Liver (tissue), 3 donors: ENCODE measurements around the gene WRNIP1.

Experiments
- EGR1 ChIP-seq, 2 donors: IDR thresholded peaks; 2 replicates each; pipeline ENCODE4 v1.6.1; 2016 to 2018; ENCODE audit warnings: antibody characterized with exemption in 2 of 2, low read depth in 2 of 2
- SP1 ChIP-seq: IDR thresholded peaks from 2 replicates; pipeline ENCODE4 v1.6.1; 2018; ENCODE audit warnings: antibody characterized with exemption, mild to moderate bottlenecking
- TF ChIP-seq, protein P1 (sequence below): fragments of 150-350 bp; IDR thresholded peaks from 2 replicates; pipeline ENCODE4 v1.5.1; 2017; ENCODE audit warnings: improper control_type of control experiment, low read depth, low read length; ENCODE audit not compliant: missing input control
- TF ChIP-seq, protein P2 (sequence below): IDR thresholded peaks from 2 replicates; pipeline ENCODE4 v1.6.1; 2016; ENCODE audit warnings: antibody characterized with exemption, mild to moderate bottlenecking
- donor health status: healthy.
- donor health status: healthy.

DNA sequence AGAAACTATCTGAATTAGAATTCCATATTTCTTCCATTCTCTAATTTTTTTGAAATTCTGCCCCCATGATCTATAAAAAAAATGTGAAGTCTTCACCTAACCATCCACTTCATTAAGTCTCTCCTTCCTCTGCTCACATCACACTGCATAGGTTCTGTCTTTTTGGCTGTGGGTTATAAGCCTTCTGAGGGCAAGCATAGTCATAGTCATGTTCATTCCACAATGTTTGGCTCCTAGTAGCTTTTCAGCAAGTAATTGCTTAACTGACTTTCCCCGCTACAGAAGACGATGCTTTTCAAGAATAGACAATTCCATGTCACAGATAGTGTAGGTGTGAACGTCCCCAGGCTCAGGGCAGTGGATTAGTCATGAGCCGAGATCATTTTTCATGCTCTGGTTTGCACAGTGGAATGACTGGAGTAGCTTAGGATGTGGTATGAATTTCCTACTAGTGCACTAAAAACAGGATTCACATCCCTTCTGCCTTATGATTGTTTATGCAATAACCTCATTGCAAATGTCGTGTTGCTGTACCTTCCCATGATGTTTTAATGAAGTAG is 29.1 kb downstream of the WRNIP1 start:
- TF ChIP-seq, protein P1, sequence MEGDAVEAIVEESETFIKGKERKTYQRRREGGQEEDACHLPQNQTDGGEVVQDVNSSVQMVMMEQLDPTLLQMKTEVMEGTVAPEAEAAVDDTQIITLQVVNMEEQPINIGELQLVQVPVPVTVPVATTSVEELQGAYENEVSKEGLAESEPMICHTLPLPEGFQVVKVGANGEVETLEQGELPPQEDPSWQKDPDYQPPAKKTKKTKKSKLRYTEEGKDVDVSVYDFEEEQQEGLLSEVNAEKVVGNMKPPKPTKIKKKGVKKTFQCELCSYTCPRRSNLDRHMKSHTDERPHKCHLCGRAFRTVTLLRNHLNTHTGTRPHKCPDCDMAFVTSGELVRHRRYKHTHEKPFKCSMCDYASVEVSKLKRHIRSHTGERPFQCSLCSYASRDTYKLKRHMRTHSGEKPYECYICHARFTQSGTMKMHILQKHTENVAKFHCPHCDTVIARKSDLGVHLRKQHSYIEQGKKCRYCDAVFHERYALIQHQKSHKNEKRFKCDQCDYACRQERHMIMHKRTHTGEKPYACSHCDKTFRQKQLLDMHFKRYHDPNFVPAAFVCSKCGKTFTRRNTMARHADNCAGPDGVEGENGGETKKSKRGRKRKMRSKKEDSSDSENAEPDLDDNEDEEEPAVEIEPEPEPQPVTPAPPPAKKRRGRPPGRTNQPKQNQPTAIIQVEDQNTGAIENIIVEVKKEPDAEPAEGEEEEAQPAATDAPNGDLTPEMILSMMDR: no peak
- TF ChIP-seq, protein P2, sequence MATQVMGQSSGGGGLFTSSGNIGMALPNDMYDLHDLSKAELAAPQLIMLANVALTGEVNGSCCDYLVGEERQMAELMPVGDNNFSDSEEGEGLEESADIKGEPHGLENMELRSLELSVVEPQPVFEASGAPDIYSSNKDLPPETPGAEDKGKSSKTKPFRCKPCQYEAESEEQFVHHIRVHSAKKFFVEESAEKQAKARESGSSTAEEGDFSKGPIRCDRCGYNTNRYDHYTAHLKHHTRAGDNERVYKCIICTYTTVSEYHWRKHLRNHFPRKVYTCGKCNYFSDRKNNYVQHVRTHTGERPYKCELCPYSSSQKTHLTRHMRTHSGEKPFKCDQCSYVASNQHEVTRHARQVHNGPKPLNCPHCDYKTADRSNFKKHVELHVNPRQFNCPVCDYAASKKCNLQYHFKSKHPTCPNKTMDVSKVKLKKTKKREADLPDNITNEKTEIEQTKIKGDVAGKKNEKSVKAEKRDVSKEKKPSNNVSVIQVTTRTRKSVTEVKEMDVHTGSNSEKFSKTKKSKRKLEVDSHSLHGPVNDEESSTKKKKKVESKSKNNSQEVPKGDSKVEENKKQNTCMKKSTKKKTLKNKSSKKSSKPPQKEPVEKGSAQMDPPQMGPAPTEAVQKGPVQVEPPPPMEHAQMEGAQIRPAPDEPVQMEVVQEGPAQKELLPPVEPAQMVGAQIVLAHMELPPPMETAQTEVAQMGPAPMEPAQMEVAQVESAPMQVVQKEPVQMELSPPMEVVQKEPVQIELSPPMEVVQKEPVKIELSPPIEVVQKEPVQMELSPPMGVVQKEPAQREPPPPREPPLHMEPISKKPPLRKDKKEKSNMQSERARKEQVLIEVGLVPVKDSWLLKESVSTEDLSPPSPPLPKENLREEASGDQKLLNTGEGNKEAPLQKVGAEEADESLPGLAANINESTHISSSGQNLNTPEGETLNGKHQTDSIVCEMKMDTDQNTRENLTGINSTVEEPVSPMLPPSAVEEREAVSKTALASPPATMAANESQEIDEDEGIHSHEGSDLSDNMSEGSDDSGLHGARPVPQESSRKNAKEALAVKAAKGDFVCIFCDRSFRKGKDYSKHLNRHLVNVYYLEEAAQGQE: no peak
- TF ChIP-seq SP1 (no peak), EGR1 (IDR thresholded peaks at IDR 0.05; ENCODE audit: low read depth in 2 of 2) (no peak)
